ENCODE results near the gene APOBEC3A.
"Not testable (repeated sequence)": the region's sequence is repeated elsewhere in the genome, so short reads cannot be mapped to it uniquely, and the experiment has no call there.

APOBEC3A gene

GRCh38 chr22:38943882-38944281 lies 13.5 kb upstream of the APOBEC3A start:
- DNase-seq = no peak

- no peak for DNase-seq
Observed at GRCh38 chr22:38944653-38945052, 12.8 kb upstream of the APOBEC3A start.

GRCh38 chr22:38945706-38946338 lies 11.6 kb upstream of the APOBEC3A start:
- DNase-seq = not testable (repeated sequence)

- no peak for DNase-seq
Observed at GRCh38 chr22:38946771-38947170, 10.6 kb upstream of the APOBEC3A start.

GRCh38 chr22:38947321-38948140 lies 9.9 kb upstream of the APOBEC3A start:
- DNase-seq = no peak

- DNase-seq = no peak
Observed at GRCh38 chr22:38948181-38948940, 9.0 kb upstream of the APOBEC3A start.

- no peak for DNase-seq
Observed at GRCh38 chr22:38949889-38950405, 7.5 kb upstream of the APOBEC3A start.

GRCh38 chr22:38950527-38951295 lies 6.7 kb upstream of the APOBEC3A start:
- DNase-seq = no peak

- no peak for DNase-seq
Observed at GRCh38 chr22:38951734-38952133, 5.7 kb upstream of the APOBEC3A start.

- DNase-seq = no peak
Observed at GRCh38 chr22:38952281-38952993, 5.0 kb upstream of the APOBEC3A start.

- no peak for DNase-seq
Observed at GRCh38 chr22:38953091-38953490, 4.3 kb upstream of the APOBEC3A start.

GRCh38 chr22:38953577-38954413 lies 3.6 kb upstream of the APOBEC3A start:
- no peak for DNase-seq

- DNase-seq = no peak
Observed at GRCh38 chr22:38954414-38955043, 2.9 kb upstream of the APOBEC3A start.

- no peak for DNase-seq
Observed at GRCh38 chr22:38955250-38955905, 2.0 kb upstream of the APOBEC3A start.

GRCh38 chr22:38955926-38956325 lies 1.5 kb upstream of the APOBEC3A start:
- DNase-seq = no peak

- no peak for DNase-seq
Observed at GRCh38 chr22:38956551-38956950, 858 bp upstream of the APOBEC3A start.

GRCh38 chr22:38957808-38958650 lies 620 bp downstream of the APOBEC3A start:
- DNase-seq = no peak

- DNase-seq = not testable (repeated sequence)
Observed at GRCh38 chr22:38958651-38958943, 1.2 kb downstream of the APOBEC3A start.

- no peak for DNase-seq
Observed at GRCh38 chr22:38959590-38959989, 2.2 kb downstream of the APOBEC3A start.
